Lung (tissue), 12 donors: Measurements from ENCODE around the gene PURB. TPM values are rescaled to one million over a fixed set of nuclear protein-coding genes. Genes with fewer than 3 reads are reported as not detected.

Source experiments
- ATAC-seq: fragments of 200-7000 bp; cut with Tn5 transposase; one replicate; pipeline ENCODE4 v1.9.1; 2020; ENCODE audit warnings: moderate number of reproducible peaks; ENCODE audit not compliant: insufficient read depth, low FRiP score
- DNase-seq, 3 donors: peaks; one replicate each; pipeline ENCODE4 v3.0.0-alpha.2; 2013 to 2017
- H3K27ac ChIP-seq, 2 donors: one replicate each; pipeline ENCODE4 v1.5.1; 2013; ENCODE audit warnings: mild to moderate bottlenecking in 2 of 2, moderate library complexity in 2 of 2, control low read depth in 1 of 2, inconsistent platforms in 1 of 2, low read depth in 1 of 2, low read length in 1 of 2
- H3K27me3 ChIP-seq, 3 donors: one replicate each; pipeline ENCODE4 v1.5.1; 2013; ENCODE audit warnings: low read length in 2 of 3; ENCODE audit not compliant: control insufficient read depth in 3 of 3, insufficient read depth in 3 of 3
- H3K36me3 ChIP-seq, 4 donors: one replicate each; pipeline ENCODE4 v1.5.1; 2013; ENCODE audit warnings: low read length in 4 of 4, mild to moderate bottlenecking in 1 of 4, moderate library complexity in 1 of 4; ENCODE audit not compliant: control insufficient read depth in 4 of 4, insufficient read depth in 4 of 4
- H3K4me1 ChIP-seq, 5 donors: one replicate each; pipeline ENCODE4 v1.5.1; 2013; ENCODE audit warnings: low read length in 5 of 5, mild to moderate bottlenecking in 2 of 5, moderate library complexity in 1 of 5; ENCODE audit not compliant: control insufficient read depth in 5 of 5, insufficient read depth in 5 of 5
- H3K4me3 ChIP-seq: one replicate; pipeline ENCODE4 v1.5.1; 2013; ENCODE audit warnings: mild to moderate bottlenecking, control low read depth, moderate library complexity
- H3K9ac ChIP-seq, 2 donors: one replicate each; pipeline ENCODE4 v1.5.1; 2013; ENCODE audit warnings: low read length in 2 of 2, control low read depth in 1 of 2; ENCODE audit not compliant: insufficient read depth in 1 of 2
- H3K9me3 ChIP-seq, 4 donors: one replicate each; pipeline ENCODE4 v1.5.1; 2013; ENCODE audit warnings: low read length in 3 of 4, mild to moderate bottlenecking in 1 of 4, moderate library complexity in 1 of 4; ENCODE audit not compliant: control insufficient read depth in 4 of 4, insufficient read depth in 3 of 4
- CTCF ChIP-seq: IDR thresholded peaks from 2 replicates; pipeline ENCODE4 v1.5.1; 2012; ENCODE audit warnings: mild to moderate bottlenecking; ENCODE audit errors: control extremely low read depth, extremely low read depth
- WGBS, 2 donors: extraction: QIAGEN DNeasy Blood & Tissue Kit; methylation state at CpG; one replicate each; pipeline ENCODE4 v1.1.7; 2013; 5-methylcytosine and 5-hydroxymethylcytosine counted together
- polyA plus RNA-seq, 2 donors: library from polyadenylated mRNA; stranded (reverse); fragments of 200-250 nt; gene quantifications; one replicate each; pipeline ENCODE4 v1.2.1, GENCODE V29; 2013
- total RNA-seq, 2 donors: library from RNA; depleted of rRNA in 1 of 2; stranded (reverse); fragments of >200 nt in 1 of 2; gene quantifications; one replicate each; pipeline ENCODE4 v1.2.1, GENCODE V29; 2014 to 2021
- donor health status: control.
- donor health status: control.
- donor health status: Bipolar disorder and iron deficiency.
- donor health status: healthy.
- donor health status: DM: yes; HTN: yes; CAD: no.

PURB gene
- total and polyA plus RNA-seq, 4 donors: 7.9 to 48.9 (median 15.6) TPM

GRCh38 chr7:44891791-44892190, 6.5 kb upstream of the PURB start:
- H3K4me3 ChIP-seq: no peak overlapping the region
- WGBS, 2 donors: 88 to 91% methylated on average over 1 of the region's 1 CpG
- H3K27me3 ChIP-seq: no peaks in the 10 kb centered on the region
- H3K9ac ChIP-seq: no peak overlapping the region
- ATAC-seq: no peak
- no peak overlapping the region for H3K27ac ChIP-seq
- no peaks in the 10 kb centered on the region for H3K36me3 ChIP-seq
- no peak for TF ChIP-seq CTCF
- no peaks in the 10 kb centered on the region for H3K9me3 ChIP-seq
- DNase-seq: no peak
- H3K4me1 ChIP-seq: peaks cover 0 to 5% (median 0%) of the 10 kb centered on the region in 5 donors

DNA sequence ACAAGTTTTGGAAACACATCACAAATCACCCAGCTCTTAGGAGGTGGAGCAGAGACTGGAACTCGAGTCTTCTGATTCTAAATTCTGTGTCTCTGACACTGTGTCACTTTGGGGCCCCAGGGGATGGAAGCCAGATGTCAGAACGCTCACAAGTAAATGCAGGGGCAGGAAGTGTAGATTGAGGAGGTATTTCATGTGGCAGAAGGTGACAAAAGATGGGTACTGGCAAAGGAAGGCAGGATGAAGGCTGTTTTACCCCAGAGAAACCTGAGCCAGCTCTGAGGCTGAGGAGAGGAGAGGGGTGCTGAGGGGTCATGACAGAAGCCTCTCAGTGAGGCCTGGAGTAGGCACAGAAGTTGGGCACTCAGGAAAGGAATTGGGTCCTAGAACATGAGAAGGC, 6.0 kb upstream of the PURB start:
- WGBS, 2 donors: 52 to 65% methylated on average over 2 of the region's 2 CpGs
- Histone ChIP-seq H3K27ac (no peak overlapping the region), H3K9ac (no peak overlapping the region), H3K4me3 (no peak overlapping the region), H3K9me3 (no peaks in the 10 kb centered on the region), H3K27me3 (no peaks in the 10 kb centered on the region), H3K36me3 (no peaks in the 10 kb centered on the region), H3K4me1 (peaks cover 0 to 5% (median 0%) of the 10 kb centered on the region in 5 donors)
- ATAC-seq (no peak), DNase-seq (no peak)
- TF ChIP-seq CTCF: no peak

GRCh38 chr7:44889086-44889781, 3.9 kb upstream of the PURB start:
- 82 to 86% methylated on average over 5 of the region's 5 CpGs for WGBS, 2 donors
- H3K36me3 ChIP-seq: no peaks in the 10 kb centered on the region
- H3K27ac ChIP-seq: no peak overlapping the region
- DNase-seq (no peak), ATAC-seq (no peak)
- H3K9me3 ChIP-seq: no peaks in the 10 kb centered on the region
- TF ChIP-seq CTCF: no peak
- no peak overlapping the region for H3K9ac ChIP-seq
- H3K4me3 ChIP-seq: no peak overlapping the region
- peaks cover 0 to 9% (median 4%) of the 10 kb centered on the region in 5 donors for H3K4me1 ChIP-seq
- no peaks in the 10 kb centered on the region for H3K27me3 ChIP-seq

GRCh38 chr7:44887293-44887692, 2.0 kb upstream of the PURB start:
- no peak overlapping the region for H3K4me3 ChIP-seq
- no peaks in the 10 kb centered on the region for H3K9me3 ChIP-seq
- no peak overlapping the region for H3K27ac ChIP-seq
- peaks cover 0 to 9% (median 2%) of the 10 kb centered on the region in 4 donors for H3K36me3 ChIP-seq
- DNase-seq (no peak), ATAC-seq (no peak)
- WGBS, 2 donors: 80 to 81% methylated on average over 6 of the region's 6 CpGs
- H3K9ac ChIP-seq: no peak overlapping the region
- no peak for TF ChIP-seq CTCF
- peaks cover 2 to 28% (median 12%) of the 10 kb centered on the region in 5 donors for H3K4me1 ChIP-seq
- no peaks in the 10 kb centered on the region for H3K27me3 ChIP-seq
